Activated naive CD8-positive, alpha-beta T cell treated with anti-CD3 and anti-CD28 coated beads, Interleukin-2, amount 10 ng/mL, durations not matched to agents 7 days and 5 days (primary cell): ENCODE measurements around the gene GDPD1. TPM values are rescaled to one million over a fixed set of nuclear protein-coding genes. Genes with fewer than 3 reads are reported as not detected.
"Not testable (repeated sequence)": the region's sequence is repeated elsewhere in the genome, so short reads cannot be mapped to it uniquely, and the experiment has no call there.

Experiments used
- ATAC-seq: fragments of 150-1000 bp; cut with Tn5 transposase; one replicate; pipeline ENCODE4 v1.10.0; 2021; ENCODE audit warnings: low read depth, moderate library complexity
- POLR2A ChIA-PET: fragments of 350-600 bp; sonication (Branson Sonifier 250); formaldehyde crosslinking; loops from one replicate; lab custom pipeline; 2021; ENCODE audit warnings: antibody characterized with exemption; lab: Charles Lee
- DNase-seq: peaks from one replicate; pipeline ENCODE4 v3.0.0; 2021
- H3K27ac Mint-ChIP-seq: one replicate; pipeline ENCODE4 v1.8.0; 2022; ENCODE audit warnings: mild to moderate bottlenecking, mixed read lengths
- H3K27me3 Mint-ChIP-seq: one replicate; pipeline ENCODE4 v1.8.0; 2022; ENCODE audit warnings: mild to moderate bottlenecking, moderate library complexity, mixed read lengths
- H3K36me3 Mint-ChIP-seq: one replicate; pipeline ENCODE4 v1.8.0; 2021; ENCODE audit warnings: mild to moderate bottlenecking, mixed read lengths
- H3K4me1 Mint-ChIP-seq: one replicate; pipeline ENCODE4 v1.8.0; 2021; ENCODE audit warnings: mixed read lengths
- H3K4me3 Mint-ChIP-seq: one replicate; pipeline ENCODE4 v1.8.0; 2022; ENCODE audit warnings: mild to moderate bottlenecking, moderate library complexity, mixed read lengths
- H3K9me3 Mint-ChIP-seq: one replicate; pipeline ENCODE4 v1.8.0; 2021; ENCODE audit warnings: mixed read lengths
- total RNA-seq, 2 experiments: library from RNA; stranded (reverse); gene quantifications; one replicate each; pipeline ENCODE4 v1.2.3, GENCODE V29; 2021

Gene GDPD1
- 1 to 10 TPM; 2.7 to 3.5 TPM for total RNA-seq

- peak; percentile 98 for ATAC-seq
- peak within 1 kb of the TSS; percentile 86 for H3K27ac Mint-ChIP-seq
- H3K4me3 Mint-ChIP-seq: peak within 1 kb of the TSS; percentile 99
- POLR2A ChIA-PET: interaction anchor here (0.5 to 2.0 kb wide), 6 partner anchors 10 to 1126 kb away, joined by 3 to 24 read pairs (median 3); partner anchors contain the start of gene SMG8
- DNase-seq: peak; percentile 99
- H3K9me3 Mint-ChIP-seq: no peaks in the 10 kb centered on the region
- no peaks in the 10 kb centered on the region for H3K27me3 Mint-ChIP-seq
- H3K36me3 Mint-ChIP-seq: no peaks in the 10 kb centered on the region
- H3K4me1 Mint-ChIP-seq: peaks cover 9% of the 10 kb centered on the region
Observed at GRCh38 chr17:59220328-59221158, at the start of gene GDPD1. Gene GDPD1, plus strand, starts transcription at chr17:59220511. Its CDS starts 99 bp downstream, at chr17:59220610.

DNA sequence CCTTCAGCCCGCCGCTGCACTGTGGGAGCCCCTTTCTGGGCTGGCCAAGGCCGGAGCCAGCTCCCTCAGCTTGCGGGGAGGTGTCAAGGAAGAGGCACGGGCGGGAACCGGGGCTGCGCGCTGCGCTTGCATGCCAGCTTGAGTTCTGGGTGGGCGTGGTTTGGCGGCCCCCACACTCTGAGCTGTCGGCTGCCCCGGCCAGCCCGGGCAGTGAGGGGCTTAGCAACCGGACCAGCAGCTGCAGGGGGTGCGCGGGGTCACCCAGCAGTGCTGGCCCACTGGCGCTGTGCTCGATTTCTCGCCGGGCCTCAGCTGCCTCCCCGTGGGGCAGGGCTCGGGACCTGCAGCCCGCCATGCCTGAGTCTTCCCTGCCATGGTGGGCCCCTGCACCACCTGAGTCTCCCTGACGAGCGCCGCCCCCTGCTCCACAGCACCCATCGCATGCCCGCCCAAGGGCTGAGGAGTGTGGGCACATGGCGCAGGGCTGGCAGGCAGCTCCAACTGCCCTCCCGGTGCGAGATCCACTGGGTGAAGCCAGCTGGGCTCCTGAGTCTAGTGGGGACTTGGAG is 47.8 kb upstream of the GDPD1 start:
- H3K4me1 Mint-ChIP-seq: peaks cover 2% of the 10 kb centered on the region
- no peak overlapping the region for H3K27ac Mint-ChIP-seq
- ATAC-seq (no peak), DNase-seq (no peak)
- H3K4me3 Mint-ChIP-seq: no peak overlapping the region
- POLR2A ChIA-PET: no interaction called here
- peaks cover 38% of the 10 kb centered on the region for H3K36me3 Mint-ChIP-seq
- no peaks in the 10 kb centered on the region for H3K27me3 Mint-ChIP-seq
- H3K9me3 Mint-ChIP-seq: peaks cover 3% of the 10 kb centered on the region

DNA sequence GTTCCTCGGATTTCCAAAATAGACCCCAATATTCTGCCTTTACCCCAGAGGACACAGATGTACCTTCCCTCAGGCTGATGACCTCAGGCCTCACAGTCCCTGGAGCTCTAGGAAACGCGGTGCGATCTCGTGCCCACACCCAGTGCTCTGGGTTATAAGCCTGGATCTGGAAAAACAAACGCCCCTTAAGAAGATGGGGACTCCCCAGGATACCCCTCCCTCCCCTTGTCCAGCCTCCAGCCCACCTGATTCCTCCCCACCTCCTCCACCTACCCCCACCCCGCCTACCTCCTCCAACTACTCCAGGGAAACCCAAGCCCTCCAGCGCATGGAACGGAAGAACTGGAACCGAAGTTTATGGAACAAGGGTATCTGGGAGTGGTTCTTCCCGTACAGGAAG is 45.6 kb upstream of the GDPD1 start:
- POLR2A ChIA-PET: no interaction called here
- Mint-ChIP-seq H3K36me3 (peaks cover 42% of the 10 kb centered on the region), H3K9me3 (peaks cover 3% of the 10 kb centered on the region), H3K4me3 (no peak overlapping the region), H3K27me3 (no peaks in the 10 kb centered on the region), H3K27ac (no peak overlapping the region), H3K4me1 (peaks cover 2% of the 10 kb centered on the region)
- ATAC-seq (no peak), DNase-seq (no peak)

- H3K36me3 Mint-ChIP-seq: peaks cover 46% of the 10 kb centered on the region
- no peak for ATAC-seq
Observed at GRCh38 chr17:59175076-59175475, 45.2 kb upstream of the GDPD1 start.

GRCh38 chr17:59178266-59178985 is 41.9 kb upstream of the GDPD1 start:
- no peak overlapping the region for H3K4me3 Mint-ChIP-seq
- DNase-seq (no peak), ATAC-seq (no peak)
- H3K27ac Mint-ChIP-seq: peak overlapping the region; percentile 30
- peaks cover 39% of the 10 kb centered on the region for H3K36me3 Mint-ChIP-seq
- peaks cover 3% of the 10 kb centered on the region for H3K9me3 Mint-ChIP-seq
- no peaks in the 10 kb centered on the region for H3K27me3 Mint-ChIP-seq
- peaks cover 2% of the 10 kb centered on the region for H3K4me1 Mint-ChIP-seq
- POLR2A ChIA-PET: interaction anchor here (0.6 kb wide), 1 partner anchor 70 kb away, joined by 3 read pairs; no protein-coding TSS in a partner anchor

More at GRCh38 chr17:59175076-59175475, 45.2 kb upstream of the GDPD1 start:
- Mint-ChIP-seq H3K4me1 (peaks cover 2% of the 10 kb centered on the region), H3K4me3 (no peak overlapping the region), H3K9me3 (peaks cover 3% of the 10 kb centered on the region), H3K27me3 (no peaks in the 10 kb centered on the region), H3K27ac (no peak overlapping the region)
- no peak for DNase-seq
- POLR2A ChIA-PET: no interaction called here

DNA sequence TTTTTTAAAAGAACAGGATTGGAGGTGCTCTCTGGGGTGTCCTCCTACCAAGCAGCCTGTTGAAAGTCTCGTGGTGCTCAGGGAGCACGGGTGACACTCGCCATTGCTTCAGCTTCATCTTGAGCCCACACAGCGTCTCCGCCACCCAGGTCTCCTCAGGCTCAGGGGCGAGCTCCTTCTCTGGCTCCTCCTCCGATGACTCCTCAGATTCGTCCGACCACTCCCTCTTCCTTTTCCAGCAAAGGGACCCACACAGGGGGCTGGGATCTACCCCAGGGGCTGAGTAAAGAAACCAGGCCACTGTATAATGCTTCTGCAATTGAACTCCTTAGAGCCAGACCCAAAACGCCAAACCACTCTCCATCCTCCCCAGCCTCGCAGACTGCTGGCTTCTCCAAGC is 40.7 kb upstream of the GDPD1 start:
- H3K27ac Mint-ChIP-seq, H3K4me1 Mint-ChIP-seq, DNase-seq, H3K4me3 Mint-ChIP-seq, POLR2A ChIA-PET, ATAC-seq, H3K9me3 Mint-ChIP-seq, H3K27me3 Mint-ChIP-seq: not testable (repeated sequence)
- H3K36me3 Mint-ChIP-seq: peaks cover 32% of the 10 kb centered on the region

GRCh38 chr17:59180626-59181025 is 39.7 kb upstream of the GDPD1 start:
- Mint-ChIP-seq H3K36me3 (peaks cover 31% of the 10 kb centered on the region), H3K4me3 (no peak overlapping the region), H3K27ac (no peak overlapping the region), H3K9me3 (no peaks in the 10 kb centered on the region), H3K27me3 (no peaks in the 10 kb centered on the region), H3K4me1 (no peaks in the 10 kb centered on the region)
- DNase-seq: no peak
- POLR2A ChIA-PET: no interaction called here
- no peak for ATAC-seq

DNA sequence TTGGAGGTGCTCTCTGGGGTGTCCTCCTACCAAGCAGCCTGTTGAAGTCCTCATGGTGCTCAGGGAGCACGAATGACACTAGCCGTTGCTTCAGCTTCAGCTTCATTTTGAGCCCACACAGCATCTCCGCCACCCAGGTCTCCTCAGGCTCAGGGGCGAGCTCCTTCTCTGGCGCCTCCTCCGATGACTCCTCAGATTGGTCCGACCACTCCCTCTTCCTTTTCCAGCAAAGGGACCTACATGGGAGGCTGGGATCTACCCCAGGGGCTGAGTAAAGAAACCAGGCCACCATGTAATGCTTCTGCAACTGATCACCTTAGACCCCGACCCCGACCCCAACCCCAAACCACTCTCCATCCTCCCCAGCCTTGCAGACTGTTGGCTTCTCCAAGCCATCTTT is 38.8 kb upstream of the GDPD1 start:
- POLR2A ChIA-PET: no interaction called here
- Mint-ChIP-seq H3K4me3 (no peak overlapping the region), H3K27me3 (no peaks in the 10 kb centered on the region), H3K9me3 (no peaks in the 10 kb centered on the region), H3K27ac (no peak overlapping the region), H3K4me1 (no peaks in the 10 kb centered on the region), H3K36me3 (peaks cover 33% of the 10 kb centered on the region)
- ATAC-seq: no peak
- no peak for DNase-seq

DNA sequence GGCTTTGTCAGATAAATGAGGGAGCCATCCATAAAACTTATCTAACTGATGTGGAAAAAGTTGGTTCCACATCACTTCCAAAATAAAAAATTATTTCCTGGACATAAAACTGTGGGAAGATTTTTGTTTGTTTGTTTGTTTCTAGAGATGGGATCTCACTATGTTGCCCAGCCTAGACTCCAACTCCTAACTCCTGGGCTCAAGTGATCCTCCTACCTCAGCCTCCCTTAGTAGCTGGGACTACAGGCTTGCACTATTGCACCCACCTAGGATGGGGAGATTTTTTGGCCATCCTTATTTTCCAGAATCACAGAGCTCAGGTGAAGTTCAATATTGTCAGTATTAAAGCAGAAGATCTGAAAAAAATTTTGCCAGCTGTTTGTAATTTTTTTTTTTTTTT is 34.3 kb upstream of the GDPD1 start:
- H3K4me3 Mint-ChIP-seq: no peak overlapping the region
- POLR2A ChIA-PET: interaction anchor here (2.0 kb wide), 1 partner anchor 24 kb away, joined by 6 read pairs; the partner anchor contains the start of gene SMG8
- H3K9me3 Mint-ChIP-seq: no peaks in the 10 kb centered on the region
- no peak overlapping the region for H3K27ac Mint-ChIP-seq
- ATAC-seq (no peak), DNase-seq (no peak)
- H3K36me3 Mint-ChIP-seq: peaks cover 35% of the 10 kb centered on the region
- H3K27me3 Mint-ChIP-seq: no peaks in the 10 kb centered on the region
- no peaks in the 10 kb centered on the region for H3K4me1 Mint-ChIP-seq

- H3K4me3 Mint-ChIP-seq: no peak overlapping the region
- H3K27me3 Mint-ChIP-seq: no peaks in the 10 kb centered on the region
- POLR2A ChIA-PET: interaction anchor here (2.0 kb wide), 1 partner anchor 23 kb away, joined by 6 read pairs; the partner anchor contains the start of gene SMG8
- DNase-seq (no peak), ATAC-seq (no peak)
- no peaks in the 10 kb centered on the region for H3K4me1 Mint-ChIP-seq
- peaks cover 33% of the 10 kb centered on the region for H3K36me3 Mint-ChIP-seq
- H3K27ac Mint-ChIP-seq: no peak overlapping the region
- no peaks in the 10 kb centered on the region for H3K9me3 Mint-ChIP-seq
Observed at GRCh38 chr17:59186850-59187249, 33.5 kb upstream of the GDPD1 start.

GRCh38 chr17:59190806-59191205 is 29.5 kb upstream of the GDPD1 start:
- H3K36me3 Mint-ChIP-seq: peaks cover 47% of the 10 kb centered on the region
- peaks cover 2% of the 10 kb centered on the region for H3K4me1 Mint-ChIP-seq
- ATAC-seq: no peak
- POLR2A ChIA-PET: interaction anchor here (0.6 kb wide), 1 partner anchor 794 kb away, joined by 3 read pairs; no protein-coding TSS in a partner anchor
- DNase-seq: no peak
- H3K27me3 Mint-ChIP-seq: no peaks in the 10 kb centered on the region
- H3K4me3 Mint-ChIP-seq: no peak overlapping the region
- H3K9me3 Mint-ChIP-seq: no peaks in the 10 kb centered on the region
- H3K27ac Mint-ChIP-seq: no peak overlapping the region

GRCh38 chr17:59193336-59193862 is 26.9 kb upstream of the GDPD1 start:
- Mint-ChIP-seq H3K27ac (no peak overlapping the region), H3K36me3 (peaks cover 34% of the 10 kb centered on the region), H3K27me3 (no peaks in the 10 kb centered on the region), H3K4me1 (peaks cover 2% of the 10 kb centered on the region), H3K4me3 (no peak overlapping the region), H3K9me3 (no peaks in the 10 kb centered on the region)
- no peak for ATAC-seq
- POLR2A ChIA-PET: no interaction called here
- no peak for DNase-seq

DNA sequence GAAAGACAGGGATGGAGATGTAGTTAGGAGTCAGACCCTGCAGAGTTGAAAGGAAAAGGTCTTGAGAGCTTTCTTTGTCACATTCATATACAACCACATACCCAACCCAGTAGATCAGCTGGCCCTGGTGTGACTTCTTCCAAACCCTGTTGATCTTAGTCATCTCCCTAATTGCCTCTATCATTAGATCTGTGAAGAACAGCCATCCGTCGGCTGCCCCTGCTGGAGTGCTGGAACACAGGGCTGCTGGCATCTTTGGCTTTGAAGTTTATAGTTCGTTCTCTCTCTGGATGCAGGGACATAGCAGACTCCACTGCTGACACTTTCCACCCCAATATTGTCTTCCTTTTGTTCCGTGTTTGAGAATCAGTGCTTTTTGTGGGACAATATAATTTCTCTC is 20.9 kb upstream of the GDPD1 start:
- DNase-seq: no peak
- no peaks in the 10 kb centered on the region for H3K4me1 Mint-ChIP-seq
- POLR2A ChIA-PET: no interaction called here
- ATAC-seq: no peak
- no peaks in the 10 kb centered on the region for H3K9me3 Mint-ChIP-seq
- H3K27me3 Mint-ChIP-seq: no peaks in the 10 kb centered on the region
- no peak overlapping the region for H3K4me3 Mint-ChIP-seq
- no peak overlapping the region for H3K27ac Mint-ChIP-seq
- H3K36me3 Mint-ChIP-seq: peaks cover 17% of the 10 kb centered on the region
